GM19397 (cell line): Measurements from ENCODE around the gene NCOR2.

Source experiments
- ATAC-seq: cut with Tn5 transposase; IDR thresholded peaks from one replicate; pipeline ENCODE4 v1.9.1; 2021; ENCODE audit warnings: mild to moderate bottlenecking, moderate library complexity; ENCODE audit not compliant: unreplicated experiment

The NCOR2 gene

GRCh38 chr12:124561231-124561630 is 6.2 kb downstream of the NCOR2 start:
- ATAC-seq: no peak

- ATAC-seq: no peak
Measured at GRCh38 chr12:124560146-124560890, 7.1 kb downstream of the NCOR2 start.

GRCh38 chr12:124559182-124560017 is 8.0 kb downstream of the NCOR2 start:
- ATAC-seq: no peak

- no peak for ATAC-seq
Measured at GRCh38 chr12:124558313-124558712, 9.1 kb downstream of the NCOR2 start.

- ATAC-seq: no peak
Measured at GRCh38 chr12:124557518-124558223, 9.7 kb downstream of the NCOR2 start.

- no peak for ATAC-seq
Measured at GRCh38 chr12:124556896-124557501, 10.4 kb downstream of the NCOR2 start.

GRCh38 chr12:124556074-124556466 is 11.3 kb downstream of the NCOR2 start:
- no peak for ATAC-seq

- ATAC-seq: no peak
Measured at GRCh38 chr12:124555168-124556073, 12.0 kb downstream of the NCOR2 start.

GRCh38 chr12:124554429-124555029 is 12.9 kb downstream of the NCOR2 start:
- no peak for ATAC-seq

- ATAC-seq: no peak
Measured at GRCh38 chr12:124553862-124554428, 13.5 kb downstream of the NCOR2 start.

- ATAC-seq: no peak
Measured at GRCh38 chr12:124551268-124552144, 15.9 kb downstream of the NCOR2 start.

- no peak for ATAC-seq
Measured at GRCh38 chr12:124550123-124551089, 17.0 kb downstream of the NCOR2 start.

- ATAC-seq: no peak
Measured at GRCh38 chr12:124549629-124550028, 17.8 kb downstream of the NCOR2 start.

- no peak for ATAC-seq
Measured at GRCh38 chr12:124548854-124549378, 18.5 kb downstream of the NCOR2 start.

- ATAC-seq: no peak
Measured at GRCh38 chr12:124547626-124548025, 19.8 kb downstream of the NCOR2 start.

GRCh38 chr12:124545508-124546418 is 21.6 kb downstream of the NCOR2 start:
- peak; percentile 73 for ATAC-seq
